HG03025 (cell line): ENCODE measurements around the gene PCED1A.

ENCODE experiments used
- ATAC-seq: cut with Tn5 transposase; IDR thresholded peaks from one replicate; pipeline ENCODE4 v1.9.1; 2021; ENCODE audit warnings: mild to moderate bottlenecking, moderate library complexity; ENCODE audit not compliant: unreplicated experiment, low FRiP score

The PCED1A gene

DNA sequence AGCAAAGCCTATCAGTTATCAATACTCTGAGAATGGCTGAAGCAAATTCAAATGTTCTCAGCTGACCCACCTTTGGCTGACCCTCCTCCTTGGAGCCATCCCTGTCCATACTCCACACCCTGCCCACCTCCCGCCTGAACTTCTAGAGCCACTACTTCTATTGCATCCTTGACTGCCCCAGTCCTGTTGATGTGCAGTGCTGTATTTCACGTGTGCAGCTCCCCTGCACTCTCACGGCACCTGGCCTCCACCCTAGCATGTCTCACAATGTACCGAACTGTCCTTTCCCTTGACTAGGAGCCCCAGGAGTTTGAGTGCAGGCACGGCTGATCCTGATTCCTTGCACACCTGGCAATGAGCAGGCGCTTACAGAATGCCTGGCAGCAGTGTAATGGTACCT lies 47.0 kb downstream of the PCED1A start:
- no peak for ATAC-seq
